KMS-11 (cell line): Measurements from ENCODE around the gene CCSER1.

Experiments
- H2AFZ ChIP-seq: fragments of 200-600 bp; sonication (generic); 2 replicates; pipeline ENCODE4 v1.6.1; 2016; ENCODE audit warnings: antibody characterized with exemption, mixed run types, low read depth
- H3K27ac ChIP-seq: fragments of 200-600 bp; sonication (generic); 2 replicates; pipeline ENCODE4 v1.6.1; 2016; ENCODE audit warnings: mild to moderate bottlenecking, mixed run types
- H3K27me3 ChIP-seq: fragments of 200-600 bp; sonication (generic); 2 replicates; pipeline ENCODE4 v1.6.1; 2017; ENCODE audit warnings: mild to moderate bottlenecking, low read depth, mixed run types, moderate library complexity; ENCODE audit not compliant: insufficient read depth
- H3K36me3 ChIP-seq: fragments of 200-600 bp; sonication (generic); 2 replicates; pipeline ENCODE4 v1.6.1; 2017; ENCODE audit warnings: mild to moderate bottlenecking, mixed run types; ENCODE audit not compliant: insufficient read depth
- H3K4me1 ChIP-seq: fragments of 200-600 bp; sonication (generic); 2 replicates; pipeline ENCODE4 v1.6.1; 2016; ENCODE audit warnings: mild to moderate bottlenecking, low read depth, mixed run types; ENCODE audit not compliant: poor library complexity, severe bottlenecking
- H3K4me2 ChIP-seq: fragments of 200-600 bp; sonication (generic); 2 replicates; pipeline ENCODE4 v1.7.0; 2016; ENCODE audit warnings: mild to moderate bottlenecking, mixed run types
- H3K4me3 ChIP-seq: fragments of 200-600 bp; sonication (generic); IDR thresholded peaks from 2 replicates; pipeline ENCODE4 v1.6.1; 2017; ENCODE audit warnings: low read depth, low read length, mixed read lengths; ENCODE audit not compliant: insufficient read depth
- H3K79me2 ChIP-seq: fragments of 200-600 bp; sonication (generic); 2 replicates; pipeline ENCODE4 v1.6.1; 2016; ENCODE audit warnings: low read depth, mixed run types; ENCODE audit not compliant: insufficient read depth
- H3K9ac ChIP-seq: fragments of 200-600 bp; sonication (generic); 2 replicates; pipeline ENCODE4 v1.6.1; 2016; ENCODE audit warnings: mild to moderate bottlenecking, mixed run types
- H4K20me1 ChIP-seq: fragments of 200-600 bp; sonication (generic); 2 replicates; pipeline ENCODE4 v1.6.1; 2016; ENCODE audit warnings: mild to moderate bottlenecking, mixed run types; ENCODE audit not compliant: insufficient read depth
- CTCF ChIP-seq: fragments of 200-600 bp; sonication (generic); conservative IDR thresholded peaks from 2 replicates; pipeline ENCODE4 v1.6.1; 2017; ENCODE audit warnings: low read depth, mild to moderate bottlenecking, antibody characterized with exemption, low read length, moderate library complexity, mixed read lengths

The CCSER1 gene

GRCh38 chr4:90922174-90922573, 795.0 kb downstream of the CCSER1 start:
- Histone ChIP-seq H3K27ac (no peak overlapping the region), H3K36me3 (no peaks in the 10 kb centered on the region), H3K27me3 (no peaks in the 10 kb centered on the region), H3K79me2 (no peaks in the 10 kb centered on the region), H3K4me2 (no peak overlapping the region), H4K20me1 (no peaks in the 10 kb centered on the region), H2AFZ (no peak overlapping the region), H3K4me1 (no peaks in the 10 kb centered on the region), H3K4me3 (no peak overlapping the region), H3K9ac (no peak overlapping the region)
- TF ChIP-seq CTCF: no peak

DNA sequence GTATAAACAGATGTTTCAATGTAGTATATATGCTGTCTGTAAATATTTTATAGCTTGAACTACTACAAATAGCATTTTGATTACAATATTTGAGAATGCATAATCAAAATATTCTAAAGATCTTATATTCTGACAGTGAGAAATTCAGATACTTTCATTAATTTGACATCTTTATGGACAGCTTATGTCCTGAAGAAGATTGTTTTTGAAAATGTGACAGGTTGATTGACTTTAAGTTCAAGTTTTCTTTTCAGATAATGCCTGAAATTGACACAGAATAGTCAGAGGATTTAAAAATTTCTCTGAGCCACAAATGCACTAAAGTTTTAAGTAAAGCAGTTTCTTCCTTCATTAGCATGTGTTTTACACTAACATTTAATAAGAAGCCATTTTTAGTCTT, 799.8 kb downstream of the CCSER1 start:
- H3K4me1 ChIP-seq: no peaks in the 10 kb centered on the region
- no peak overlapping the region for H3K9ac ChIP-seq
- no peak overlapping the region for H3K4me3 ChIP-seq
- no peak for TF ChIP-seq CTCF
- H4K20me1 ChIP-seq: no peaks in the 10 kb centered on the region
- H3K79me2 ChIP-seq: no peaks in the 10 kb centered on the region
- H2AFZ ChIP-seq: no peak overlapping the region
- no peaks in the 10 kb centered on the region for H3K36me3 ChIP-seq
- H3K27me3 ChIP-seq: no peaks in the 10 kb centered on the region
- no peak overlapping the region for H3K4me2 ChIP-seq
- H3K27ac ChIP-seq: no peak overlapping the region

DNA sequence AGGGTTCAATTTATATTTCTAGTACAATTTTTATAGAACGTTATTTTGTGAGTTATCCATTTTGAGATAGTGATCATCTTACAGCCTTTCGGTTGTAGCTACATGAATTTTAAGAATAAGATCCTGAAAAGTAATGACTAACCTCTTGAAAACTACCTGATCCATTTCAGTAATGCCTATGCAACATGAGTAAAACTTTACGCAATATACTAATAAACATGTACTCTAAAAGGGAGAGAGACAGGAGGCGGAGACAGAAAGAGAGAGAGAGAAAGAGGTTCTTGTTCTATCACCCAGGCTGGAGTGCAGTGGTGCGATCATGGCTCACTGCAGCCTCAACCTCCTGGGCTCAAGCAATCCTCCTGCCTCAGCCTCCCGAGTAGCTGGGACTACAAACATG, 816.1 kb downstream of the CCSER1 start:
- Histone ChIP-seq H3K27me3 (no peaks in the 10 kb centered on the region), H2AFZ (no peak overlapping the region), H3K4me2 (no peak overlapping the region), H4K20me1 (no peaks in the 10 kb centered on the region), H3K36me3 (no peaks in the 10 kb centered on the region; the same call in 1 of the 2 replicates), H3K79me2 (no peaks in the 10 kb centered on the region), H3K4me3 (no peak overlapping the region), H3K9ac (no peak overlapping the region), H3K27ac (no peak overlapping the region), H3K4me1 (no peaks in the 10 kb centered on the region)
- TF ChIP-seq CTCF: no peak

DNA sequence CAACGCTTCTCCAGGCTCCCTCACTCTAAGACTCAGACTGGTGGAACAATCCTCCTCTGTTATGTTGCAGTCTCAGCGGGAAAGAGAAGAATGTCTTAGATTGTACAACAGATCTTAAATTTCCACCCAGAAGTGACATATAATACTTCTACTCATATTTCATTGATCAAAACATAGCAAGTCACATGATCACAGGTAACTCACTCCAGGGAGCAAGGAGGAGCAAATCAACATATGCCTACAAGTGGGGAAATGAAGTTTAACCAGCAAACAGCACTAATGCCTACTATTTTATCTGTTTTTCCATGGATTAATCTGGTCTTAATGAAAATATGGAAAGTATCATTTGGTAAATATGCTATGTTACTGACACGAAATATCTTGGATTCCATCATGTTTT, 819.8 kb downstream of the CCSER1 start:
- Histone ChIP-seq H2AFZ (no peak overlapping the region), H3K4me2 (no peak overlapping the region), H3K4me1 (no peaks in the 10 kb centered on the region), H4K20me1 (no peaks in the 10 kb centered on the region), H3K4me3 (no peak overlapping the region), H3K36me3 (no peaks in the 10 kb centered on the region; the same call in 1 of the 2 replicates), H3K9ac (no peak overlapping the region), H3K79me2 (no peaks in the 10 kb centered on the region), H3K27me3 (no peaks in the 10 kb centered on the region), H3K27ac (no peak overlapping the region)
- no peak for TF ChIP-seq CTCF
